ENCODE measurements around the gene NMNAT3.

Gene NMNAT3

DNA sequence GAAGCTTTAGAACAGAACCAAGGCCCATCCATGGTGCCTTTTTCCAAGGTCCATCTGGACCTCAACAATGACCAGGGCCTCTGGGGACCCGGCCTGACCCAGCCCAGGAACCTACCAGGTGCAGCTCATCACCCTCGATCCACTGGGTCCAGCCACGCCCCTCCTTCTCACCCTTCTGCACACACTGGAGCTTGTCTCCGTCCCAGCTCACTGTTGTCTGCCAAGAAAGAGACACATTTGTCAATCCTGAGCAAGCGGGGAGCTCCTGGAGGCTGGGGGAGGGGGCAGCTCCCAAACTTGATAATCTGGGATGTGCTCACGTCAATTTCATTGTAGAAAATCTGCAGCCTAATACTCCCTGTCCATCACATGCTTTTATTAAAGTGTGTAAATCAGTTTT, 159.5 kb downstream of the NMNAT3 start:
- Histone ChIP-seq H3K79me2 (ENCODE audit: insufficient read depth, low read length) (no peaks in the 10 kb centered on the region), H2AFZ (ENCODE audit: low read length) (no peak overlapping the region), H3K36me3 (ENCODE audit: insufficient read depth, low read length) (no peaks in the 10 kb centered on the region), H3K4me1 (ENCODE audit: insufficient read depth, low read length, poor library complexity, severe bottlenecking) (no peaks in the 10 kb centered on the region), H3K9ac (ENCODE audit: low read depth, low read length, poor library complexity, severe bottlenecking) (no peak overlapping the region), H3K27me3 (ENCODE audit: insufficient read depth, low read length, poor library complexity, severe bottlenecking) (no peaks in the 10 kb centered on the region), H3K9me2 (replicated peaks; ENCODE audit: low read depth, low read length) (no peaks in the 10 kb centered on the region), H4K20me1 (ENCODE audit: insufficient read depth, low read length, poor library complexity, severe bottlenecking) (no peaks in the 10 kb centered on the region), H3F3A (ENCODE audit: low read depth) (no peaks in the 10 kb centered on the region), H3K4me2 (ENCODE audit: low read depth, low read length, poor library complexity, severe bottlenecking) (no peak overlapping the region), H3K9me3 (ENCODE audit: insufficient read depth, low read depth, low read length) (no peaks in the 10 kb centered on the region), H3K4me3 (ENCODE audit: low read length, poor library complexity, severe bottlenecking) (no peak overlapping the region)
- TF ChIP-seq EZH2phosphoT487 (IDR thresholded peaks at IDR 0.05; ENCODE audit: borderline replicate concordance), result no peak
- TF ChIP-seq, protein P1, sequence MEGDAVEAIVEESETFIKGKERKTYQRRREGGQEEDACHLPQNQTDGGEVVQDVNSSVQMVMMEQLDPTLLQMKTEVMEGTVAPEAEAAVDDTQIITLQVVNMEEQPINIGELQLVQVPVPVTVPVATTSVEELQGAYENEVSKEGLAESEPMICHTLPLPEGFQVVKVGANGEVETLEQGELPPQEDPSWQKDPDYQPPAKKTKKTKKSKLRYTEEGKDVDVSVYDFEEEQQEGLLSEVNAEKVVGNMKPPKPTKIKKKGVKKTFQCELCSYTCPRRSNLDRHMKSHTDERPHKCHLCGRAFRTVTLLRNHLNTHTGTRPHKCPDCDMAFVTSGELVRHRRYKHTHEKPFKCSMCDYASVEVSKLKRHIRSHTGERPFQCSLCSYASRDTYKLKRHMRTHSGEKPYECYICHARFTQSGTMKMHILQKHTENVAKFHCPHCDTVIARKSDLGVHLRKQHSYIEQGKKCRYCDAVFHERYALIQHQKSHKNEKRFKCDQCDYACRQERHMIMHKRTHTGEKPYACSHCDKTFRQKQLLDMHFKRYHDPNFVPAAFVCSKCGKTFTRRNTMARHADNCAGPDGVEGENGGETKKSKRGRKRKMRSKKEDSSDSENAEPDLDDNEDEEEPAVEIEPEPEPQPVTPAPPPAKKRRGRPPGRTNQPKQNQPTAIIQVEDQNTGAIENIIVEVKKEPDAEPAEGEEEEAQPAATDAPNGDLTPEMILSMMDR (conservative IDR thresholded peaks at IDR 0.05; ENCODE audit: low read length), result no peak

DNA sequence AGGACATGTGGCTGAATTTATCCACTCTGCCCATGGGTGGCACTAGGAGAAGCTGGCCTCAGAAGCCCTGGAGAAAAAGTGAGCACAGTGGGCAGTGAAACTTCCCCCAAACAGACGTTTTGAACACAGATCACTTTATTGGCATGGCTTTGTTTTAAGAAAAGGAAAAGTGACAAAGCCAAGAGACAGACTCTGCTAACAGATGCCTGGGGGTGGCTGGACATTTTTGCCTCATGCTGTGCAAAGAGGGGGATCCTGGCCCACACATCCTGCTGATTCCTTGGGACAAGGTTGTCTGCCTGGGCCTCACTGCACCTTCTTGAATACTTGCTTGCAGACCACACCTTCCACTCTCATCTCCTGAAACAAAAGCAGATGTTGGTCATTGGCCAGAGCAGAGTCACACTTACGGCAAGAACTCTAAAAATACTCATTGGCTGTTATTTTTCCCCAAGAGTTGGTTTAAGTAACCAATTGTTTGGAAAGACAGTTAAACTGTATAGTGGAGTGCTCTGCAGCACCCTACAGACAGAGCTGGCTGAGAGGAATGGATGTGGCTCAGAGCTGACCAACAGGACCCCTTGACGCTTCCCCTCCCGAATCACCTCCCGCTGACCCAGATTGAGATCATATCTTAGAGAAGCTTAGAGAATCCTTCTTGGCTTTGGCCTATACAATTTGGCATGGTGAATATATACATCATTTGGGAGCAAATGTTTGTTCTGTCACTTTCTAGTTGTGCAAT, 160.3 kb downstream of the NMNAT3 start:
- Histone ChIP-seq H3K27me3 (ENCODE audit: insufficient read depth, low read length, poor library complexity, severe bottlenecking) (no peaks in the 10 kb centered on the region), H3K79me2 (ENCODE audit: insufficient read depth, low read length) (no peaks in the 10 kb centered on the region), H2AFZ (ENCODE audit: low read length) (no peak overlapping the region), H3K9ac (ENCODE audit: low read depth, low read length, poor library complexity, severe bottlenecking) (no peak overlapping the region), H3K4me1 (ENCODE audit: insufficient read depth, low read length, poor library complexity, severe bottlenecking) (no peaks in the 10 kb centered on the region), H3K36me3 (ENCODE audit: insufficient read depth, low read length) (no peaks in the 10 kb centered on the region), H3F3A (ENCODE audit: low read depth) (no peaks in the 10 kb centered on the region), H3K9me2 (replicated peaks; ENCODE audit: low read depth, low read length) (no peaks in the 10 kb centered on the region), H3K4me2 (ENCODE audit: low read depth, low read length, poor library complexity, severe bottlenecking) (no peak overlapping the region), H3K9me3 (ENCODE audit: insufficient read depth, low read depth, low read length) (no peaks in the 10 kb centered on the region), H4K20me1 (ENCODE audit: insufficient read depth, low read length, poor library complexity, severe bottlenecking) (no peaks in the 10 kb centered on the region), H3K4me3 (ENCODE audit: low read length, poor library complexity, severe bottlenecking) (no peak overlapping the region)
- TF ChIP-seq, protein P1 (conservative IDR thresholded peaks at IDR 0.05; ENCODE audit: low read length), result no peak
- TF ChIP-seq EZH2phosphoT487 (IDR thresholded peaks at IDR 0.05; ENCODE audit: borderline replicate concordance), result no peak

DNA sequence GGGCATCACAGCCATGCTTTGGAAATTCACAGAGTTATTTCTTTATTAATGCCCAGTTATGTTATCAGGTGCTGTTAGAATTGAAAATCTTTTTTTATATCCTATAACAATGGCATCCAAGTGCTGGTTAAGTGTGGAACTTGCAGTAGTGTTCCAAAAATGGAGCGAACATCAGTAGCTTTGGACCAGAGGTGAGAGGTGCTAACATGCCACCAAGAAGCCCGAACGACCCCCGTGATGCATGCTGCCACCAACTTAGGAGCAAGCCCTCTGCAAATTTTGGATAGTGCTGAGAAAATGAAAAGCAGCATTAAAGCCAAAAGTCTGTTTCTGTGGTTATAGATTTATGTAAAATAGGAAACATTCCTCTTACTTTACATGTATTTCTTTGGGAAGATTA, 163.0 kb downstream of the NMNAT3 start:
- no peaks in the 10 kb centered on the region for H3K27me3 ChIP-seq (ENCODE audit: insufficient read depth, low read length, poor library complexity, severe bottlenecking)
- no peaks in the 10 kb centered on the region for H3K36me3 ChIP-seq (ENCODE audit: insufficient read depth, low read length)
- H3K9me3 ChIP-seq (ENCODE audit: insufficient read depth, low read depth, low read length), result no peaks in the 10 kb centered on the region
- H3K79me2 ChIP-seq (ENCODE audit: insufficient read depth, low read length), result no peaks in the 10 kb centered on the region
- no peak overlapping the region for H2AFZ ChIP-seq (ENCODE audit: low read length)
- no peaks in the 10 kb centered on the region for H3F3A ChIP-seq (ENCODE audit: low read depth)
- TF ChIP-seq, protein P1 (conservative IDR thresholded peaks at IDR 0.05; ENCODE audit: low read length), result no peak
- no peak for TF ChIP-seq EZH2phosphoT487 (IDR thresholded peaks at IDR 0.05; ENCODE audit: borderline replicate concordance)
- H3K4me3 ChIP-seq (ENCODE audit: low read length, poor library complexity, severe bottlenecking), result no peak overlapping the region
- no peaks in the 10 kb centered on the region for H4K20me1 ChIP-seq (ENCODE audit: insufficient read depth, low read length, poor library complexity, severe bottlenecking)
- no peaks in the 10 kb centered on the region for H3K4me1 ChIP-seq (ENCODE audit: insufficient read depth, low read length, poor library complexity, severe bottlenecking)
- H3K9me2 ChIP-seq (replicated peaks; ENCODE audit: low read depth, low read length), result no peaks in the 10 kb centered on the region
- no peak overlapping the region for H3K9ac ChIP-seq (ENCODE audit: low read depth, low read length, poor library complexity, severe bottlenecking)
- H3K4me2 ChIP-seq (ENCODE audit: low read depth, low read length, poor library complexity, severe bottlenecking), result no peak overlapping the region

Data from Loucy (cell line).